NCI-H146 (cell line): ENCODE data around the gene KLF12.
A peak's percentile ranks its signal among the peaks of the same experiment; 100 is the strongest.

Source experiments
- DNase-seq: peaks from one replicate; lab custom pipeline; 2025; lab: John Stamatoyannopoulos, UW

KLF12 gene

GRCh38 chr13:74135326-74136083 is 1.3 kb upstream of the KLF12 start:
- DNase-seq, result peak; percentile 91

- DNase-seq, result peak; percentile 87
Measured at GRCh38 chr13:74134777-74135325, 647 bp upstream of the KLF12 start.

GRCh38 chr13:74133657-74134201 is 475 bp downstream of the KLF12 start:
- peak; percentile 93 for DNase-seq

GRCh38 chr13:74132776-74133656 is 1.2 kb downstream of the KLF12 start:
- peak; percentile 66 for DNase-seq

- no peak for DNase-seq
Measured at GRCh38 chr13:74132152-74132775, 1.9 kb downstream of the KLF12 start.

- no peak for DNase-seq
Measured at GRCh38 chr13:74131227-74131626, 3.0 kb downstream of the KLF12 start.

- no peak for DNase-seq
Measured at GRCh38 chr13:74129500-74130191, 4.6 kb downstream of the KLF12 start.

- DNase-seq, result no peak
Measured at GRCh38 chr13:74128156-74128767, 5.9 kb downstream of the KLF12 start.

GRCh38 chr13:74118328-74118727 is 15.9 kb downstream of the KLF12 start:
- no peak for DNase-seq

GRCh38 chr13:74117207-74117705 is 16.9 kb downstream of the KLF12 start:
- DNase-seq, result no peak

GRCh38 chr13:74115133-74115532 is 19.1 kb downstream of the KLF12 start:
- no peak for DNase-seq

GRCh38 chr13:74114641-74115040 is 19.6 kb downstream of the KLF12 start:
- DNase-seq, result no peak

- no peak for DNase-seq
Measured at GRCh38 chr13:74114202-74114601, 20.0 kb downstream of the KLF12 start.

GRCh38 chr13:74111901-74112824 is 22.0 kb downstream of the KLF12 start:
- DNase-seq, result no peak

GRCh38 chr13:74111399-74111798 is 22.8 kb downstream of the KLF12 start:
- no peak for DNase-seq

- no peak for DNase-seq
Measured at GRCh38 chr13:74110053-74110452, 24.2 kb downstream of the KLF12 start.

- DNase-seq, result no peak
Measured at GRCh38 chr13:74107598-74107997, 26.6 kb downstream of the KLF12 start.

- DNase-seq, result no peak
Measured at GRCh38 chr13:74105871-74106270, 28.3 kb downstream of the KLF12 start.

GRCh38 chr13:74104661-74105275 is 29.4 kb downstream of the KLF12 start:
- DNase-seq, result peak; percentile 18
